ENCODE data around the gene MYO6.

MYO6 gene

DNA sequence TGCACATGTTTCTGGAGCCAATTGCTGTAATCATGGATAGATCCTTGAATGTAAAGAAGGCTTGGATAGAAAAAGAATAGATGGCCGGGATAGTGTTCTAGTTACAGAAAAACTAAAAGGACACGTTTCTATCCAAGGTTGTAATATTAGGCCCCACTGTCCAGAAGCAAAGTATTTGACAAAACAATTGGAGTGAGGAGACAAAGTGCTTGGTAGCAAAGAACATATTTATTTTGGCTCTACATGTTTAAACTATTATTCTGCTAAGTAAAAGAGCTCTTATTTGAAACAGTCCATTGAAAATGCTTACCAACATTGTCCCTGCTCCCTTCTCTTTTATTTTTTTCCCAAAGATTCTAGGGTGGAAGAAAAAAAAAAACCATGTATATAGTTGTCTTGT, 94.4 kb downstream of the MYO6 start:
- no peak overlapping the region for H2AFZ ChIP-seq (ENCODE audit: low read depth, low read length)
- no peak overlapping the region for H3K4me2 ChIP-seq (ENCODE audit: low read length)
- no peaks in the 10 kb centered on the region for H4K20me1 ChIP-seq (ENCODE audit: insufficient read depth, low read length)
- no peak overlapping the region for H3K4me3 ChIP-seq (ENCODE audit: low read length)
- H3K27ac ChIP-seq (ENCODE audit: low read length): no peak overlapping the region
- no peaks in the 10 kb centered on the region for H3K79me2 ChIP-seq (ENCODE audit: low read length)
- no peaks in the 10 kb centered on the region for H3K9me3 ChIP-seq (ENCODE audit: insufficient read depth, low read length)
- no peaks in the 10 kb centered on the region for H3K4me1 ChIP-seq (ENCODE audit: low read length)
- H3K9ac ChIP-seq (ENCODE audit: low read length): no peak overlapping the region
- H3K36me3 ChIP-seq (replicated peaks; ENCODE audit: low read depth, low read length): no peaks in the 10 kb centered on the region
- H3K27me3 ChIP-seq (ENCODE audit: low read depth, low read length): no peaks in the 10 kb centered on the region
- TF ChIP-seq, protein P1, sequence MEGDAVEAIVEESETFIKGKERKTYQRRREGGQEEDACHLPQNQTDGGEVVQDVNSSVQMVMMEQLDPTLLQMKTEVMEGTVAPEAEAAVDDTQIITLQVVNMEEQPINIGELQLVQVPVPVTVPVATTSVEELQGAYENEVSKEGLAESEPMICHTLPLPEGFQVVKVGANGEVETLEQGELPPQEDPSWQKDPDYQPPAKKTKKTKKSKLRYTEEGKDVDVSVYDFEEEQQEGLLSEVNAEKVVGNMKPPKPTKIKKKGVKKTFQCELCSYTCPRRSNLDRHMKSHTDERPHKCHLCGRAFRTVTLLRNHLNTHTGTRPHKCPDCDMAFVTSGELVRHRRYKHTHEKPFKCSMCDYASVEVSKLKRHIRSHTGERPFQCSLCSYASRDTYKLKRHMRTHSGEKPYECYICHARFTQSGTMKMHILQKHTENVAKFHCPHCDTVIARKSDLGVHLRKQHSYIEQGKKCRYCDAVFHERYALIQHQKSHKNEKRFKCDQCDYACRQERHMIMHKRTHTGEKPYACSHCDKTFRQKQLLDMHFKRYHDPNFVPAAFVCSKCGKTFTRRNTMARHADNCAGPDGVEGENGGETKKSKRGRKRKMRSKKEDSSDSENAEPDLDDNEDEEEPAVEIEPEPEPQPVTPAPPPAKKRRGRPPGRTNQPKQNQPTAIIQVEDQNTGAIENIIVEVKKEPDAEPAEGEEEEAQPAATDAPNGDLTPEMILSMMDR (IDR thresholded peaks at IDR 0.05; ENCODE audit: low read depth, low read length): no peak
- no peak for TF ChIP-seq EZH2phosphoT487 (IDR thresholded peaks at IDR 0.05; ENCODE audit: low read depth)

DNA sequence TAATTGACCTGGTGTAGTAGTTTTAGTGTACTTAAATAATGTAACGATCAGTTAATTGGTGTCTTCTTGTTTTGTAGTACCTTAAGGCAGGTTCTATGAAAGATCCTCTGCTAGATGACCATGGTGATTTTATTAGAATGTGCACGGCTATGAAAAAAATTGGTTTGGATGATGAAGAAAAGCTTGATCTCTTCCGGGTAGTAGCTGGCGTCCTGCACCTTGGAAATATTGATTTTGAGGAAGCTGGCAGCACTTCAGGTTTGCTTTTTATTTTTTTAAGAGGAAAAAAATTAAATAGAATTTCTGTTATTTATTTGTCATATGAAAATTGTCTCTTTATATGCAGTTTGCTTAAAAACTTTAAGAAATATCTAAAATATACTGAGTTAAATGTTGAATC, 99.2 kb downstream of the MYO6 start:
- H3K4me1 ChIP-seq (ENCODE audit: low read length): no peaks in the 10 kb centered on the region
- H3K4me3 ChIP-seq (ENCODE audit: low read length): no peak overlapping the region
- no peaks in the 10 kb centered on the region for H3K27me3 ChIP-seq (ENCODE audit: low read depth, low read length)
- H3K9ac ChIP-seq (ENCODE audit: low read length): no peak overlapping the region
- H3K9me3 ChIP-seq (ENCODE audit: insufficient read depth, low read length): no peaks in the 10 kb centered on the region
- H3K27ac ChIP-seq (ENCODE audit: low read length): no peak overlapping the region
- H4K20me1 ChIP-seq (ENCODE audit: insufficient read depth, low read length): no peaks in the 10 kb centered on the region
- H3K36me3 ChIP-seq (replicated peaks; ENCODE audit: low read depth, low read length): no peaks in the 10 kb centered on the region
- H3K4me2 ChIP-seq (ENCODE audit: low read length): no peak overlapping the region
- H2AFZ ChIP-seq (ENCODE audit: low read depth, low read length): no peak overlapping the region
- no peaks in the 10 kb centered on the region for H3K79me2 ChIP-seq (ENCODE audit: low read length)
- TF ChIP-seq, protein P1 (IDR thresholded peaks at IDR 0.05; ENCODE audit: low read depth, low read length): no peak
- TF ChIP-seq EZH2phosphoT487 (IDR thresholded peaks at IDR 0.05; ENCODE audit: low read depth): no peak

- H4K20me1 ChIP-seq (ENCODE audit: insufficient read depth, low read length): no peaks in the 10 kb centered on the region
- H3K27me3 ChIP-seq (ENCODE audit: low read depth, low read length): no peaks in the 10 kb centered on the region
- H3K27ac ChIP-seq (ENCODE audit: low read length): no peak overlapping the region
- no peaks in the 10 kb centered on the region for H3K4me1 ChIP-seq (ENCODE audit: low read length)
- no peaks in the 10 kb centered on the region for H3K79me2 ChIP-seq (ENCODE audit: low read length)
- H3K4me3 ChIP-seq (ENCODE audit: low read length): no peak overlapping the region
- no peaks in the 10 kb centered on the region for H3K36me3 ChIP-seq (replicated peaks; ENCODE audit: low read depth, low read length)
- H3K9me3 ChIP-seq (ENCODE audit: insufficient read depth, low read length): no peaks in the 10 kb centered on the region
- no peak overlapping the region for H3K9ac ChIP-seq (ENCODE audit: low read length)
- TF ChIP-seq, protein P1 (IDR thresholded peaks at IDR 0.05; ENCODE audit: low read depth, low read length): no peak
- no peak for TF ChIP-seq EZH2phosphoT487 (IDR thresholded peaks at IDR 0.05; ENCODE audit: low read depth)
- H3K4me2 ChIP-seq (ENCODE audit: low read length): no peak overlapping the region
- H2AFZ ChIP-seq (ENCODE audit: low read depth, low read length): no peak overlapping the region
These were observed 100.4 kb downstream of the MYO6 start for GRCh38 chr6:75849329-75850025.

DNA sequence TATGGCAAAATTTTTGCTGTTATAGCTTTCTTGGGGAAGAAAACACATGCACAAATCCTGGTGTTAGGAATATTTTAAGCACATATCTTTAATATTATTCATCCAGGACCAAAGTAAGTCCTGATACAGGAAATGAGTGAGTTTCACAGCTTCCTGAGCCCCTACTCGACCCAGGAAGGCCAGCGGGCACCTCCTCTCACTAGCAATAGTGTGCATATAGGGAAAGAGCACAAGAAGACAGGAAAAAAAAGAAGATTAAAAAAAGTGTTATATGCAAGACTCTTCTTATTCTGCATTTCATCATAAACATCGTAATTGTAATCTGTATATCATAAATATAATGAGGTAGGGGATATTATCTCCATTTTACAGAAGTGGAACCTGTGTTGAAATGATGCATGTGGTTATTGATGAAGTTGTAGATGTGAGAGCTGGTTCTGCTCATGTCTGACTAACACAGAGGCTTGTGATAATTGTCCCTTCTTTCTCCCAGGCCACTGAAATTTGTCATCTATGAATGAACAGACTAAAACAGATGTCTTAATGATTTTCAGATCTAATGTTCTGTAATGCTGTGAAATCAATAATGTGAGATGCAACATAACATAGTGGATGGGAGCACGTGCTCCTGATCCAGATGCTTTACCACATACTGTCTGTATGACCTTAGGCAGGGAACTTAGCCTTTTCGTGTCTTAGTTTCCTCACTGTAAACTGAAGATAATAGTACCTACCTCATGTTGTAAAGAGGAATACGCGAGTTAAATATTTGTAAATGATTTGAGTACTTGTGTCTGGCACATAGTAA, 101.2 kb downstream of the MYO6 start:
- Histone ChIP-seq H3K9ac (ENCODE audit: low read length) (no peak overlapping the region), H3K4me3 (ENCODE audit: low read length) (no peak overlapping the region), H3K36me3 (replicated peaks; ENCODE audit: low read depth, low read length) (no peaks in the 10 kb centered on the region), H3K4me1 (ENCODE audit: low read length) (no peaks in the 10 kb centered on the region), H3K27ac (ENCODE audit: low read length) (no peak overlapping the region), H3K79me2 (ENCODE audit: low read length) (no peaks in the 10 kb centered on the region), H2AFZ (ENCODE audit: low read depth, low read length) (no peak overlapping the region), H3K27me3 (ENCODE audit: low read depth, low read length) (no peaks in the 10 kb centered on the region), H3K9me3 (ENCODE audit: insufficient read depth, low read length) (no peaks in the 10 kb centered on the region), H3K4me2 (ENCODE audit: low read length) (no peak overlapping the region), H4K20me1 (ENCODE audit: insufficient read depth, low read length) (no peaks in the 10 kb centered on the region)
- TF ChIP-seq, protein P1 (IDR thresholded peaks at IDR 0.05; ENCODE audit: low read depth, low read length): no peak
- TF ChIP-seq EZH2phosphoT487 (IDR thresholded peaks at IDR 0.05; ENCODE audit: low read depth): no peak
